ENCODE results near the gene UNCX. TPM values are rescaled to one million over a fixed set of nuclear protein-coding genes. Genes with fewer than 3 reads are reported as not detected.
"Not testable (repeated sequence)": the region's sequence is repeated elsewhere in the genome, so short reads cannot be mapped to it uniquely, and the experiment has no call there.

UNCX gene
- total RNA-seq, 4 donors from 2014 or later = not detected

DNA sequence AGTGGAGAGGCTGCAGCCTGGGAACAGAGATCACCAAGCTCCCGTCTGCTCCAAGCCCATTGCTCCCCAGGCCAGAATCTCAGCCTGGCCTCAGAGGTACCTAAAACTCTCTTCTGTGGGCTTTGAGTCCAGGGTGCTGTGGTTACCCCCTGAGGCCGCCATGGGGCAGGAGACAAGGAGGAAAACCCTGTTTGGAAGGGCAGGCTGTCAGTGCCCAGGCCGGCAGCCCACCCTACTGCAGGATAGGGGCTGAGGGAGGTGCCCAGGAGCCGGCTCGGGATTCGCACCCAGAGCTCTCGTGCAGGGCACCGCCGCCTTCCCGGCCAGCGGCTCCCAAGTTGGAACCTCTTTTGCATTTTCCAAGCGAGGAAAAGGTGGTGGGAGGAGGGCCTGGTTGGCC is 24.5 kb downstream of the UNCX start:
- H3K4me3 ChIP-seq = no peak overlapping the region
- H3K9me3 ChIP-seq = no peaks in the 10 kb centered on the region
- no peak for DNase-seq (ENCODE audit: extremely low spot score)
- intact Hi-C loops (cut with DNase I) = no loop called here
- peaks cover 0 to 94% (median 27%) of the 10 kb centered on the region in 4 donors for H3K27me3 ChIP-seq
- TF ChIP-seq, protein P1, sequence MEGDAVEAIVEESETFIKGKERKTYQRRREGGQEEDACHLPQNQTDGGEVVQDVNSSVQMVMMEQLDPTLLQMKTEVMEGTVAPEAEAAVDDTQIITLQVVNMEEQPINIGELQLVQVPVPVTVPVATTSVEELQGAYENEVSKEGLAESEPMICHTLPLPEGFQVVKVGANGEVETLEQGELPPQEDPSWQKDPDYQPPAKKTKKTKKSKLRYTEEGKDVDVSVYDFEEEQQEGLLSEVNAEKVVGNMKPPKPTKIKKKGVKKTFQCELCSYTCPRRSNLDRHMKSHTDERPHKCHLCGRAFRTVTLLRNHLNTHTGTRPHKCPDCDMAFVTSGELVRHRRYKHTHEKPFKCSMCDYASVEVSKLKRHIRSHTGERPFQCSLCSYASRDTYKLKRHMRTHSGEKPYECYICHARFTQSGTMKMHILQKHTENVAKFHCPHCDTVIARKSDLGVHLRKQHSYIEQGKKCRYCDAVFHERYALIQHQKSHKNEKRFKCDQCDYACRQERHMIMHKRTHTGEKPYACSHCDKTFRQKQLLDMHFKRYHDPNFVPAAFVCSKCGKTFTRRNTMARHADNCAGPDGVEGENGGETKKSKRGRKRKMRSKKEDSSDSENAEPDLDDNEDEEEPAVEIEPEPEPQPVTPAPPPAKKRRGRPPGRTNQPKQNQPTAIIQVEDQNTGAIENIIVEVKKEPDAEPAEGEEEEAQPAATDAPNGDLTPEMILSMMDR (IDR thresholded peaks at IDR 0.05) = no peak
- no peak for TF ChIP-seq EP300 (IDR thresholded peaks at IDR 0.05)
- H3K4me1 ChIP-seq = no peaks in the 10 kb centered on the region
- no peak overlapping the region for H3K27ac ChIP-seq (replicated peaks in 1 of 4)
- H3K36me3 ChIP-seq = no peaks in the 10 kb centered on the region
- WGBS = 66% methylated on average over 12 of the region's 12 CpGs

DNA sequence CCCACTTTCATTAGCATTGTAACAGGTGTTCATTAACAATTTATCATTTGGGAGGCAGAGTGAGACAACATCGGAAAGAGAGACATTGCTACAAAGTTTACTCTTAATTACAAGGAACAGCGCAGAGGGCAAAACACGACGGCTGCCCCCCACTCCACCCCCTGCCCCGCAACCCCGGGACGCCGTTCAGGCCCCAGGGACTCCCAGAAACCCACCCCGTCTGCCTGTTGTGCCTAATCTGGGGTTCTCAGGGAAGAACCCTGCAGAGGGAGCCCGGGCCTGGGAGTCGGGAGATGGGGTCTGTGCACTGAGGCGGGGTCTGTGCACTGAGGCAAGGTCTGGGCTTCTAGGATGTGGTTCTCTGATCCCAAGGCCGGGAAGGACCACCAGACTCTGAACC is 25.2 kb downstream of the UNCX start:
- TF ChIP-seq POLR2AphosphoS5 (IDR thresholded peaks at IDR 0.05) = no peak
- TF ChIP-seq POLR2A (IDR thresholded peaks at IDR 0.05; ENCODE audit: low read depth) = no peak
- TF ChIP-seq, protein P1 (IDR thresholded peaks at IDR 0.05) = no peak
- no peak for TF ChIP-seq EP300 (IDR thresholded peaks at IDR 0.05)
- Histone ChIP-seq H3K36me3 (no peaks in the 10 kb centered on the region), H3K27me3 (peaks cover 0 to 93% (median 23%) of the 10 kb centered on the region in 4 donors), H3K27ac (replicated peaks in 1 of 4) (no peak overlapping the region), H3K4me1 (no peaks in the 10 kb centered on the region), H3K4me3 (no peak overlapping the region), H3K9me3 (no peaks in the 10 kb centered on the region)
- WGBS = 68% methylated on average over 13 of the region's 13 CpGs
- intact Hi-C loops (cut with DNase I) = no loop called here
- no peak for DNase-seq (ENCODE audit: extremely low spot score)

DNA sequence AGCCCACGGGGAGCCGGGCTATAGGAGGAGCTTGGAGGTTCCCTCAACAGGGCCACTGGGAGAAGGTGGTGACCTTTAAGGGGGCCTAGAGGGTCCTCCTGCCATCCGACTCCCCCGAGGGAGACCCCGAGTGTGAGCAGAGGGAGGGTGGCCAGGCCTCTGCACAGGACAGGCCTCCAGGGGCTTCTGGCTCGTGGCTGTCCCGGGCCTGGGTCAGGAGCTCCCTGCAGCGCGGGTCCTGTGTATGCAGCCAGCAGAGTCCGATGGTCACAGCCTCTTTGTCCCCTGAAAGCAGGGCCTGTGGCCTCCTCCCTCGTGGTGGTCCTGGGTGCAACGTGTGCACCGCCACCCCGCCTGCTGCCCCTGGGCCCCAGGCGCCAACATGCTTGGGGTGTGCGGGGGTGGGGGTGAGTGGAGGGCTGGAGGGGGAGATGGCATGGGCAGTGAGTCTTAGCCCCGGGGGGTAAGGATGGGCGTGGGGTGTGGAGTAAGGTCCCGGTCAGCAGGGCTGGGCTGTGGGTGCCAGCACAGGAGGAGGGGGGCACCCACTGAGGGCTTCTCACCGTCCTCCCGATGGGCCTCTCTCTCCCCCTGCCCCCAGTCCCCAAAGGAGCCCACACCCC is 27.1 kb downstream of the UNCX start:
- Histone ChIP-seq H3K4me3 (no peak overlapping the region), H3K4me1 (no peaks in the 10 kb centered on the region), H3K27me3 (peaks cover 0 to 93% (median 15%) of the 10 kb centered on the region in 4 donors), H3K36me3 (no peaks in the 10 kb centered on the region), H3K27ac (replicated peaks in 1 of 4) (no peak overlapping the region), H3K9me3 (no peaks in the 10 kb centered on the region)
- TF ChIP-seq POLR2A (IDR thresholded peaks at IDR 0.05; ENCODE audit: low read depth) (no peak), EP300 (IDR thresholded peaks at IDR 0.05) (no peak), POLR2AphosphoS5 (IDR thresholded peaks at IDR 0.05) (no peak)
- TF ChIP-seq, protein P1 (IDR thresholded peaks at IDR 0.05) = no peak
- intact Hi-C loops (cut with DNase I) = no loop called here
- WGBS = 73% methylated on average over 17 of the region's 21 CpGs
- DNase-seq (ENCODE audit: extremely low spot score) = no peak

DNA sequence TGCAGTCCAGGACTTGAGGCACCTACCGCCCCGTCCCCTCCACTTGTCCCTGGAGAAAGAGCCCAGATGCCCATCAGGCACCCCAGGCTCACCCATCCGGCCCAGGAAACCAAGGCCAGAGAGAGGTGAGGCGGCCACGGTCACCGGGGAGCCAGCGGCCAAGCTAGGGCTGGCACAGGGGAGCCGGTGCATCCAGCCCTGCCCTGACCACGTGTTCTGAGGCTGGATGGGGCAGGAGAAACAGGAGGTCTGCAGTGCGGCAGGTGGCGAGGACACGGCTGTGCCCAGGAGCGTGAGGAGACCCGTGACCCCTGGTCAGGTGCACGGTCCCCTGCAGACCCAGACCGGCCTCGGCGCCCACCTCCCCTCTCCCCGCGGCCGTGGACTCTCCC is 27.6 kb downstream of the UNCX start:
- Histone ChIP-seq H3K4me1 (no peaks in the 10 kb centered on the region), H3K36me3 (no peaks in the 10 kb centered on the region), H3K9me3 (no peaks in the 10 kb centered on the region), H3K27ac (replicated peaks in 1 of 4) (no peak overlapping the region), H3K4me3 (no peak overlapping the region), H3K27me3 (peaks cover 0 to 93% (median 13%) of the 10 kb centered on the region in 4 donors)
- no peak for TF ChIP-seq EP300 (IDR thresholded peaks at IDR 0.05)
- TF ChIP-seq POLR2A (IDR thresholded peaks at IDR 0.05; ENCODE audit: low read depth) = no peak
- TF ChIP-seq, protein P1 (IDR thresholded peaks at IDR 0.05) = no peak
- 23% methylated on average over 4 of the region's 21 CpGs for WGBS
- intact Hi-C loops (cut with DNase I) = no loop called here
- DNase-seq (ENCODE audit: extremely low spot score) = no peak

DNA sequence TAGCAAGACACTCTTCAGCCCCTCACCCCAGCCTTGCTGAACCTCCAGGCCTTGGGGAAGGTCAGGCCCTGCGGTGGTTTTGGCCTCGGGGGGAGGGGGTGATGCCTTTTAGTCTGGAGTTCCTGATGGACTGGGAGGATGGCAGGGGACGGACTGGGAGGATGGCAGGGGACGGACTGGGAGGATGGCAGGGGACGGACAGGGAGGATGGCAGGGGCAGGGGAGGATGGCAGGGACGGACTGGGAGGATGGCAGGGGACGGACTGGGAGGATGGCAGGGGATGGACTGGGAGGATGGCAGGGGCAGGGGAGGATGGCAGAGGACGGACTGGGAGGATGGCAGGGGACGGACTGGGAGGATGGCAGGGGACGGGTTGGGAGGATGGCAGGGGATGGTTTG is 28.4 kb downstream of the UNCX start:
- H3K4me3 ChIP-seq; H3K9me3 ChIP-seq; DNase-seq (ENCODE audit: extremely low spot score); H3K36me3 ChIP-seq; H3K27ac ChIP-seq (replicated peaks in 1 of 4); H3K4me1 ChIP-seq; intact Hi-C loops (cut with DNase I): not testable (repeated sequence)
- 65% methylated on average over 10 of the region's 10 CpGs for WGBS
- H3K27me3 ChIP-seq = peaks cover 0 to 91% (median 11%) of the 10 kb centered on the region in 4 donors
